GM19455 (cell line): Measurements from ENCODE around the gene WDR62.
A peak's percentile ranks its signal among the peaks of the same experiment; 100 is the strongest.
"Not testable (repeated sequence)": the region's sequence is repeated elsewhere in the genome, so short reads cannot be mapped to it uniquely, and the experiment has no call there.

Experiments
- ATAC-seq: cut with Tn5 transposase; IDR thresholded peaks from one replicate; pipeline ENCODE4 v1.9.1; 2021; ENCODE audit not compliant: unreplicated experiment

The WDR62 gene

DNA sequence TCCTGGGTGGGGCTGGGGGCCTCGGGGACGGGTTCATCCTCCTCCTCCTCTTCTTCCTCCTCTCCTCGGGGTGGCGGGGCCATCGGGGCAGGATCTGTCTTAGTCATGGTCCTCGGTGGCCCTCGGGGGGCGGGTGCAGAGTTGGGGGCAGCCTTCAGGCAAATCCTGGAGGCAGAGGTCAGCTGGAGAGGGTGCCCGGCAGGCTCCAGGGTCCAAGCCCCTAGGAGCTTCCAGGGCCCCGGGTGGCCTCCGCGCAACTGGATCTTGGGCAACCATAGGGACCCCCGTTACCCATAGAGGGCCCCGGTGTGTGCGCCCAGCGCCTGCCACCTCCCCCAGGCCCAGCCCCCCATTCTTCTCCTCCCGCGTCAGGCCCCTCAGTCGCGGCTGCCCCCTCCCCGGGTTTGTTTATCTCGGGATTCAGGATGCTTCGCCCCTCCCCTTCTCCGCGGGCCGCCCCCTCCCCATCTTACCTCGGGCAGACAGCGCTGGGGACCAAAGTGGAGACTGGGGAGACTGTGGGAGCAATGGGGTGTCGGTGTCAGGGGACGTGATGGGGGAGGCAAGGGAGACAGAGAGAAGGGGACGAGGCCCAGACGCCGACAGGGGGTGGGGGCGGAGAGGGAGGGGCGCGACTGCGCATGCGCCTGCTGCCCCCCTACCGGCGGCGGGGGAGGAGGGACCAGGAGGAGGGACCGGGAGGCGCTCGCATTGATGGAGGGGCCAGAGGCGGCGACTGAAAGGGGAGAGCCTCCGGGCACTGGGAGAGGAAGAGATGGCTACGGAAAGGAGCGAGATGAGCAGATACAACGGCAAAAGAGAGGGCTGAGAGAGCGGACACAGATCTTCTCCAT lies 22.2 kb upstream of the WDR62 start, which contains the start of gene CLIP3:
TSS of gene CLIP3 (minus strand) at position 623 of the 854 bp plus-strand sequence. CDS start at position 107, 516 bp downstream.
- no peak for ATAC-seq

DNA sequence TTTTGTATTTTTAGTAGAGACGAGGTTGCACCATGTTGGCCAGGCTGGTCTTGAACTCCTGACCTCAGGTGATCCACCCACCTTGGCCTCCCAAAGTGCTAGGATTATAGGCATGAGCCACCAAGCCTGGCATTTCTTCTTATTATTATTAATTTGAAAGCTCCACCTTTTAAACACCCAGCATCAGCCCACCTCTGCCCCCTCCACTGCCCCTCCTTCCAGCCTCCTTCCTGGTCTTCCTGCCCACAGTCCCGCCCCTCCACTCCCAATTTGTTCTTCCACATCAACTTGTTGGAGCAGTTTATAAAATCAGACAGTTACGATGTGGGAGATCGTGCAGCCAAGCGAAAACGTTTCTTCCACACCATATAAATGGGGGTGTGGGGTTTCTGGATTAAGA lies 14.2 kb upstream of the WDR62 start:
- no peak for ATAC-seq

DNA sequence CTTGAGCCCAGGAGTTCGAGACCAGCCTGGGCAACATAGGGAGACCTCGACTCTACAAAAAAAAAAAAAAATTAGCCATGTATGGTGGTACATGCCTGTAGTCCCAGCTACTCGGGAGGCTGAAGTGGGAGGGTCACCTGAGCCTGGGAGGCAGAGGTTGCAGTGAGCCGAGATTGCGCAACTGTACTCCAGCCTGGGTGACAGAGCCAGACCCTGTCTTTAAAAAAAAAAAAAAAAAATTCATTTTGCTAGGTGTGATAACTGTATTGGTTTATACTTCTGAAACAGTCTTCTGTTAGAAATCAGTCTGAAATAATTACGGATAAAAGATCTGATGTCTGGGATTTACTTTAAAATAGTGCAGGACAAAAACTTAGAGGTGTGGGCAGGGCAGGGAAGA lies 13.6 kb upstream of the WDR62 start:
- not testable (repeated sequence) for ATAC-seq

DNA sequence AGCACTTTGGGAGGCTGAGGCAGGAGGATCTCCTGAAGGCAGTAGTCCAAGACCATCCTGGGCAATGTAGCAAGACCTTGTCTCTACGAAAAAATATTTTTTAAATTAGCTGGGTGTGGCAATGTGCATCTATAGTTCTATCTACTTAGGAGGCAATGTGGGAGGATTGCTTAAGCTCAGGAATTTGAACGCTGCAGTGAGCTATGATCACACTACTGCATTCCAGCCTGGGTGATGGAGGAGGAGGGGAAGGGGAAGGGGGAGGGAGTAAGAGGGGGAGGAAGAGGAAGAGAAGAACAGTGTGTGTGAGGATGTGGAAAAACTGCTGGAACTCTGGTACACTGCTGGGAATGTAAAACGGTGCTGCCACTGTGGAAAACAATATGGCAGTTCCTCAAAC lies 12.9 kb upstream of the WDR62 start:
- ATAC-seq: no peak

GRCh38 chr19:36043952-36044351 lies 10.7 kb upstream of the WDR62 start:
- ATAC-seq: no peak

DNA sequence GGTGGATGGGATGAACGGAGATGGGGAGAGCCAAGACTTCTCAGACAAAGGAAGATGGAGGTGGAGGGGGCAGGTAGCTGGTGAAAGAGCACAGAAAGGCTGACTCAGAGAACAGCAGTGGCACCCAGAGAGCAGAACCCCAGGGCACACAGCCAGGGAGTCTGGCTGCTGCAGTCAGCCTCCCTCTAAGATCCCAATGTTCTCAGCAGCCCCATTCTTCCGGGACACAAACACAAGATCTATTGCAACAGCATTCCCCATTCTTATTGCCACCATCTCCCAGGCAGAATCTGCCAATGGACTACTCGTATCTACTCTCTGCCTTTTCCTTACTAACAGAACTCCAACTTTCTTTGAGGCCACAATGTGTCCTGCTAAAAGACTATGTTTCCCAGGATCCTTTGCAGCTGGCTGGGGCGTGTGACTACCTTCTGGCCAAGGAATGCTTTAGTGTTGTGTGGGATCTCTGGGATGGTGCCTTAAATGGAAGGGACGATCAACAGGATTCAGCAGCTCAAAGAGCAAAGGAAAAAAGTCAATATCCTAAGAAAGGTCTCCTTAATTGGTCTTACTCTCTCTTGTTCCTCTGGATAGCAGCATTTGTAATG lies 8.2 kb upstream of the WDR62 start:
- no peak for ATAC-seq

DNA sequence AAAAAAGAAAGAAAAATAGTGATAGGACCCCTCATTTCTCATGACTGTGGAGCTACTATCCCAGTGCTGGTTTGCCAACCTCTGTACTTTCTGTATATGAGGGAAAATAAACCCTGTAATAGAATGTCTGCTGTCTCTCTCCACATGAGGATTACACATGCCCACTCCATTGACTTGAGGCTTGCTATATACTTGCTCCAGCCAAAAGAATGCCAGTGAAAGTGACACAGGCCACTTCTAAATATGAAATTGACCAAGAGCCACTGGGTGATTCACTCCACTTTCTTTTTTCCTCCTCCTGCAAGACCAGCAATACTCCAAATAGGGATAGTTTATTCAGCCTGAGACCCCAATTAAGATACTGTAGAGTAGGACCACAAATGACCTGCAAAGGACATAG lies 6.9 kb upstream of the WDR62 start:
- no peak for ATAC-seq

DNA sequence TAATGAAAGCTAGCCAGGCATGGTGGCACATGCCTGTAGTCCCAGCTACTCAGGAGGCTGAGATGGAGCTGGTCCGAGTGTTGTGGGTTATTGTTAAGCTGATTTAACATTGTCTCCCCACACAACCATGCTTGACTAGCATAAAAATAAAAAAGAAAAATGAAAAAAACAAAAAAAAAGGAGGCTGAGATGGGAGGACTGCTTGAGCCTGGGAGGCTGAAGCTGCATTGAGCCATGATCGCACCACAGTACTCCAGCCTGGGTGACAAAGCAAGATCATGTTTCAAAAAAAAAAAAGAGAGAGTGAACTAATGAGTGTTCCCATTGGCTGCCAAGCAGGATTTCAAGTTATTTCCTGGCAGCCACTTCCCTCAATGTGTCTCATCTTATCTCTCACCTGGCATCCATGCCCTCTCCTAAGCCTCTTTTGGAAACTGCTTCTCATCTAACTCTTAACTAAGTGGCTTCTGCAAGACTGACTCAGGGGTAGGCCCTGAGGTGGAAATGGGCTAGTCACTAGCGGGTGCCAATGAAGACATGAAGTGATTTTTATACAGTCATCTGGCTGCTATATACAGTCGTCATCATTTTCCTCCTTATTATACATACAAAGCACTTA lies 5.5 kb upstream of the WDR62 start:
- ATAC-seq: no peak

GRCh38 chr19:36051236-36051635 lies 3.5 kb upstream of the WDR62 start:
- no peak for ATAC-seq

- no peak for ATAC-seq
These were observed 3.1 kb upstream of the WDR62 start for GRCh38 chr19:36051637-36052036.

DNA sequence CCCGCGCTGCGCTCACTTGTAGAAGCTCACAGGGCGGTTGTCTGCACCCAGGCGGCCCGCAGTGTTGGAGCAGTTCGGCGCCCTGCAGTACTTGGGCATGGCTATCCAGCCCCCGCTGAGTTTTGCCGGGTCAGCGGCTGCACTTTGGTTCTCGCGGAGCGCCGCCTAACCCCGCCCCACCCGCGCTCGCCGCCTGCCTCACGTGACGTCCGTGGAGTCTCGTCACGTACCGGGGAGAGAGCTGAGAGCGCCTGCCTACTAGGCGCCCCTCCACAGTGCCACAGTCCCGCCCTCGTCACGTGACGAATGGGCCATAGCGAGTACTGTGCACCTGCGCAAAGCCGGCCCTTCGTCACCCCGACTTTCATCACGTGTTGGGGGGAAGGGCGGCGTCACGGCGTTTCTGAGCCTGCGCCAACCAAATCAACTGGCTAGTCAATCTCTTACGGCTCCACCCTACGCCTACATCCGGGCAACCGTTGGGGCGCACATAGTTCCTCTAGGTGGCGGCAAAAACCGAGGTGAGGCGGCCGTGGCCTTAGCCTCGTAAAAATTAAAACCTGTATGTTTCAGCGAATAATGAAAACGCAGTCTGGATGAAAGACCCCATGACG lies 471 bp upstream of the WDR62 start, which contains the start of gene THAP8:
TSS of gene THAP8 (minus strand) at position 167 of the 614 bp plus-strand sequence. CDS start at position 99, 68 bp downstream.
- peak; percentile 79 for ATAC-seq

DNA sequence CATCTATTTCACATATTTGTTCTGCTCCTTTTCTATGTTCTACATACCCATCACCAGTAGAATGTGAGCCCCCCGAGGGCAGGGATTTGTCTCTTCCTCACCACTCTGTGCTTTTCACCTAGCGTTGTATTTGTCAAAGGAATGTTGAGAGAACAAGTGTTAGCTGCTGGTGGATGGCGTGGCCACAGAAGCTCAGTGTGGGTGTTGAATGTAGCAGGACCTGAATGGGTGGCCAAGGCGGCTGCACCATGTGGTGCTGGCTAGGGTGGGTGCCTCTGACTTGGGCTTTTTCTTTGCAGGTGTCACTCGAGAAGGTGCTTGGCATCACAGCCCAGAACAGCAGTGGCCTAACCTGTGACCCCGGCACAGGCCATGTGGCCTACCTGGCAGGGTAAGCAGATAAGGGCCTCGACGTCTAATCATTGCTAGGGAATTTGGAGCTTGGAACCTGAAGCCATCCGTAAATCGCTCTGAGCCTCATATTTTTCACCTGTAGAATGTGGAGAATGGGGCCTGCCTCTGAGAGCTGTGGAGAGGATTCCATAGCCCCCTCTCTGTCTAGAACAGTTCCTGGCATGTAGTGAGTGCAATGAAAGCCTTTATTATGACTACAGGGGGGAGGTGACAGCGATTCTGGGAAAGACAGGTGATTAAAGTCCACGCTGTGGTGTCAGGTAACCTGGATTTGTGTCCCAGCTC lies 3.9 kb downstream of the WDR62 start:
- ATAC-seq: no peak

DNA sequence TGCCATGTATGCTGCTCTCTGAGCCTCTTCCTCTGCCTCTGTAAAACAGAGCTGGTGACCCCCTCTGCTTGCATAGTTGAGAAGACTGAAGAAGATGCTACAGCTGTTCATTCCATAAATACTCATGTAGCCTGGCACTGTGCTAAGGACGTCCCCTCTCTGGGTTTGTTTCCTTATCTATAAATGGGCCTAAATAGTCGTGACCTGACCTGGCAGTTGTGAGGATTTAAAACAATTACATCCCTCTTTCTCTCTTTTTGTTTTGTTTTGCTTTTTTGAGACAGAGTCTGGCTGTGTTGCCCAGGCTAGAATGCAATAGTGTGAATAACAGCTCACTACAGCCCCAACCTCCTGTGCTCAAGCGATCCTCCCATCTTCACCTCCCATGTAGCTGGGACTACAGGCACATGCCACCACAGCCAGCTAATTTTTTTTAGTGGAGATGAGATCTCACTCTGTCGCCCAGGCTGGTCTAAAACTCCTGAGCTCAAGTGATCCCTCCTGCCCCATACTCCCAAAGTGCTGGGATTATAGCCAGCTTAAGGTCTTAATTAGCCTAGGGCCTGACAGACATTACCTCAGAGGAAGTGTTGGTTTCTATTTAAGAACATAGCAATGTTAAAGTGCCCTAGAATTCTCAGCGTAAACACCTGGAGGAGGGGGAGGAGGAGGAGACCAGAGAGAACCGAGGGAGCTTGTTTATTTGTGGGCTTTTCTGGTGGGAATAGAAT lies 4.6 kb downstream of the WDR62 start:
- ATAC-seq: no peak

- ATAC-seq: no peak
These were observed 5.7 kb downstream of the WDR62 start for GRCh38 chr19:36060430-36060829.

- no peak for ATAC-seq
These were observed 6.7 kb downstream of the WDR62 start for GRCh38 chr19:36061367-36061766.

GRCh38 chr19:36064826-36065225 lies 10.1 kb downstream of the WDR62 start:
- no peak for ATAC-seq

DNA sequence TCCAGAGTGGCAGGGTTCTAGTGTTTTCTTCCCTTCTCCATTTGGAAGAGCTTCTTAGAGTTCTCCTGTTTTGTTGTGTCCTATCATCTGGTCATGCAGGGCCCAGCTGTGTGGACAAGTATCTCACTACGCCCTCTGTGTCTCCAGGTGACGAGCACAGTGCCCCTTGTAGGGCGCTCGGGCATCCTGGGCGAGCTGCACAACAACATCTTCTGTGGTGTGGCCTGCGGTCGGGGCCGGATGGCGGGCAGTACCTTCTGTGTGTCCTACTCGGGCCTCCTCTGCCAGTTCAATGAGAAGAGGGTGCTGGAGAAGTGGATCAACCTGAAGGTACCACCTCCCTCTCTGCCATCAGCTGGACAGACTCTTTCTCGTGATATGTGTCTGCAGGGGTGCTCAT lies 13.0 kb downstream of the WDR62 start:
- no peak for ATAC-seq

GRCh38 chr19:36068810-36069499 lies 14.3 kb downstream of the WDR62 start:
- not testable (repeated sequence) for ATAC-seq

- ATAC-seq: no peak
These were observed 17.4 kb downstream of the WDR62 start for GRCh38 chr19:36072081-36072480.
